ENCODE data around the gene TRAIP.

DNA sequence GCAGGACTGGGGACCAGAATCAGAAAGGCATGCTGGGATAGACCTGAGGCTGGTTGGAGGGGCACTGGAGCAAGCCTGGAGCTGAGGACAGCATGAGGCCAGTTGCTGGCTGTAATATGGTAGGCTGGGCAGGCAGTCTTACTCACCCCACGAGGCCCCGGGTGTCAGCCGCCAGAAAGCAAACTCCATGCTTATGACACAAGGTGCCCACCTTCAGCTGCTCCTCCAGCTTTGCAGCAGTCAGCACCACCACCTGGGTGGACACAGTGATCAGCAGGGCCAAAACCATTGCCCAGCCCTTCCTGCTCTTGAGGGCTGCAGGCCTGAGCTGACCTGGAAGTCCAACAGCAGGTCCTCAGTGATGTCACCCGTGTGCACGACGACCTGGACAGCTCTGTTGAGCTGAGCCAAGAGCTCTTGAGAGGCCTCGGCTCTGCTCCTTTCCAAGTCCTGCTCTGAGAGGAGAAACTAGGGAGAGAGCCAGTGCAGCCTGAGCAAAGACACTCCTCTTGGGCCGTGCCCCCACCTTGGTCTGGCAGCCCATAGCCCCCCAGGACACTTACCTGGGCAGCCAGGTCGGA is 43.4 kb downstream of the TRAIP start:
- TF ChIP-seq GLIS2 (tag by site-specific recombination; IDR thresholded peaks at IDR 0.05) = no peak
- TF ChIP-seq, protein P1, sequence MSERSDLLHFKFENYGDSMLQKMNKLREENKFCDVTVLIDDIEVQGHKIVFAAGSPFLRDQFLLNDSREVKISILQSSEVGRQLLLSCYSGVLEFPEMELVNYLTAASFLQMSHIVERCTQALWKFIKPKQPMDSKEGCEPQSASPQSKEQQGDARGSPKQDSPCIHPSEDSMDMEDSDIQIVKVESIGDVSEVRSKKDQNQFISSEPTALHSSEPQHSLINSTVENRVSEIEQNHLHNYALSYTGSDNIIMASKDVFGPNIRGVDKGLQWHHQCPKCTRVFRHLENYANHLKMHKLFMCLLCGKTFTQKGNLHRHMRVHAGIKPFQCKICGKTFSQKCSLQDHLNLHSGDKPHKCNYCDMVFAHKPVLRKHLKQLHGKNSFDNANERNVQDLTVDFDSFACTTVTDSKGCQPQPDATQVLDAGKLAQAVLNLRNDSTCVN (tag by site-specific recombination; optimal IDR thresholded peaks at IDR 0.05) = no peak
- TF ChIP-seq, protein P2, sequence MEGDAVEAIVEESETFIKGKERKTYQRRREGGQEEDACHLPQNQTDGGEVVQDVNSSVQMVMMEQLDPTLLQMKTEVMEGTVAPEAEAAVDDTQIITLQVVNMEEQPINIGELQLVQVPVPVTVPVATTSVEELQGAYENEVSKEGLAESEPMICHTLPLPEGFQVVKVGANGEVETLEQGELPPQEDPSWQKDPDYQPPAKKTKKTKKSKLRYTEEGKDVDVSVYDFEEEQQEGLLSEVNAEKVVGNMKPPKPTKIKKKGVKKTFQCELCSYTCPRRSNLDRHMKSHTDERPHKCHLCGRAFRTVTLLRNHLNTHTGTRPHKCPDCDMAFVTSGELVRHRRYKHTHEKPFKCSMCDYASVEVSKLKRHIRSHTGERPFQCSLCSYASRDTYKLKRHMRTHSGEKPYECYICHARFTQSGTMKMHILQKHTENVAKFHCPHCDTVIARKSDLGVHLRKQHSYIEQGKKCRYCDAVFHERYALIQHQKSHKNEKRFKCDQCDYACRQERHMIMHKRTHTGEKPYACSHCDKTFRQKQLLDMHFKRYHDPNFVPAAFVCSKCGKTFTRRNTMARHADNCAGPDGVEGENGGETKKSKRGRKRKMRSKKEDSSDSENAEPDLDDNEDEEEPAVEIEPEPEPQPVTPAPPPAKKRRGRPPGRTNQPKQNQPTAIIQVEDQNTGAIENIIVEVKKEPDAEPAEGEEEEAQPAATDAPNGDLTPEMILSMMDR (tag by site-specific recombination; IDR thresholded peaks at IDR 0.05) = no peak
- TF ChIP-seq ZSCAN23 (tag by site-specific recombination; IDR thresholded peaks at IDR 0.05) = no peak
- no peak for TF ChIP-seq KLF9 (tag by site-specific recombination; IDR thresholded peaks at IDR 0.05; ENCODE audit: low read depth)
